Hypothalamus (tissue), 51 donors: ENCODE measurements around the gene POMT1.
"Not testable (repeated sequence)": the region's sequence is repeated elsewhere in the genome, so short reads cannot be mapped to it uniquely, and the experiment has no call there.

Experiments
- DNase-seq, 51 donors: peaks; one replicate each; lab custom pipeline; 2025; lab: John Stamatoyannopoulos, UW

The POMT1 gene

GRCh38 chr9:131545786-131546335, 43.1 kb downstream of the POMT1 start:
- no peak for DNase-seq

GRCh38 chr9:131546336-131547084, 43.8 kb downstream of the POMT1 start:
- DNase-seq: no peak

- DNase-seq: not testable (repeated sequence)
These were observed 46.5 kb downstream of the POMT1 start for GRCh38 chr9:131549186-131549585.

- not testable (repeated sequence) for DNase-seq
These were observed 47.7 kb downstream of the POMT1 start for GRCh38 chr9:131550465-131550864.

GRCh38 chr9:131552030-131552429, 49.3 kb downstream of the POMT1 start:
- DNase-seq: no peak

GRCh38 chr9:131554087-131554842, 51.5 kb downstream of the POMT1 start:
- no peak for DNase-seq

- no peak for DNase-seq
These were observed 52.2 kb downstream of the POMT1 start for GRCh38 chr9:131554843-131555351.

GRCh38 chr9:131555841-131556673, 53.3 kb downstream of the POMT1 start:
- no peak for DNase-seq

- no peak for DNase-seq
These were observed 55.3 kb downstream of the POMT1 start for GRCh38 chr9:131557855-131558548.

- no peak for DNase-seq
These were observed 56.8 kb downstream of the POMT1 start for GRCh38 chr9:131559421-131560000.

GRCh38 chr9:131562032-131562959, 59.6 kb downstream of the POMT1 start:
- no peak for DNase-seq

GRCh38 chr9:131565369-131565768, 62.7 kb downstream of the POMT1 start:
- DNase-seq: no peak

- no peak for DNase-seq
These were observed 63.4 kb downstream of the POMT1 start for GRCh38 chr9:131566158-131566557.

- DNase-seq: no peak
These were observed 65.2 kb downstream of the POMT1 start for GRCh38 chr9:131567910-131568309.
